ENCODE data around the gene SLC6A14.

DNA sequence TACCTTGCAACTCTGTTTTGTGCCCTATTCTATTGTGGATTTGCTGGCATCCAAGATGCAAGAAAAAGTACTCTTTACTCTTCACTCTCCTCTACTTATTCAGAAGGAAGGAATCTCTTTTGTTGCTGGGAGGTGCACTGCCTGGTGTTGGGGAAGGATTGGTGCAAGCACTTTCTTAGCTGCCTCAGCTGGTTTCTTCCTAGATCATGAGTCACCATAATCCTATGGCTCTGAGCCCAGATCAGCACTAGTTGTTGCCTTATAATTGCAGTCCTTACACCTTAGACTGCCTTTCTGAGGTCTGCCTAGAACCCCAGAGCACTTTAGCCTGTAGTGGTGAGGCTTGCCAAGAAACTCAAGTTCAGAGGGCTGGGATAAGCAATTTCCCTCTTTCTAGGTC is 63.4 kb downstream of the SLC6A14 start:
- no peak for TF ChIP-seq CTCF (conservative IDR thresholded peaks at IDR 0.05)
- TF ChIP-seq EZH2 (IDR thresholded peaks at IDR 0.05; ENCODE audit: low read depth) = no peak

Measured in PC-9 (cell line).